ENCODE results near the gene FGFBP2.

GRCh38 chr4:15976456-15977447 lies 13.8 kb upstream of the FGFBP2 start:
- TF ChIP-seq EZH2 (IDR thresholded peaks at IDR 0.05) (no peak), POLR2AphosphoS5 (IDR thresholded peaks at IDR 0.05; ENCODE audit: borderline replicate concordance, low read depth, low read length) (no peak), FOXP2 (optimal IDR thresholded peaks at IDR 0.05; ENCODE audit: control extremely low read depth, extremely low read length, insufficient read depth) (no peak)

Data from SK-N-MC (cell line).